Measurements from ENCODE around the gene LYZL6. TPM values are rescaled to one million over a fixed set of nuclear protein-coding genes. Genes with fewer than 3 reads are reported as not detected.
"Not testable (repeated sequence)": the region's sequence is repeated elsewhere in the genome, so short reads cannot be mapped to it uniquely, and the experiment has no call there.

The LYZL6 gene
- total RNA-seq, 4 donors from 2014 or later: not detected

DNA sequence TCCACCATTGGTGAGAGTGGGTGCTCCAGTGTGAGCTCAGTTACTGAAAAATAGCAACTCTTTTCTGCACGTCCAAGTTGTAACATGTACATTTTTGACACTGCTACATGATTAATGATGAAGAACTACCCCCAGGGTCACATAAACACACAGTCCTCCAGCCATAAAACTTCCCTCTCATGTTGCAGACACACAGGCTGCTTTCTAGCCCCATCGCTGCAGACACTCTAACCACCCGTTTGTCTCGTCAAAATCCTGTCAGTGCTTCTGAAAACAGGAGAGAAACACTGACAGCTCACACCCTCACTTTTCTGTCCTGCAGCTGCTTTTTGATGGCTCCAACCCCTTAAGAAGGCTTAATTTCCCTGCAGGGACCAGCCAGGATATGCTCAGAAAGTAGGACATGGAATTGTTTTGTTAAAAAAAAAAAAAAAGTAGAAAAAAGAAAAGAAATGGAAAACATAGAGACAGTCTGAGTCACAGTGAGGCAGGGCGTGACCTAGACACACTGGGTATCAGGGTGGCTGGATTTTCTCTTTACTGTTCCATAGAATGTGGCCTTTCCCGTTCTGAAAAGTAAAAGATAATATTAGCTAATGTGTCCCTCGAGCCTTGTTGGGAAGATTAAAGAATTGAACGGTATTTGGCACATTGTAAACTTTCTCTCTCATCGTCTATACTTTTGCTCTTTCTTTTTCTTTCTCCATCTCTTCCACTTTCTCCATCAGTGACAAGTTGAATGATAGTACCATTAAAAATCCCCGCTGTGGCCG lies 42.6 kb downstream of the LYZL6 start:
- DNase-seq (ENCODE audit: low spot score) (no peak), ATAC-seq (ENCODE audit: low FRiP score) (no peak)
- TF ChIP-seq, protein P1, sequence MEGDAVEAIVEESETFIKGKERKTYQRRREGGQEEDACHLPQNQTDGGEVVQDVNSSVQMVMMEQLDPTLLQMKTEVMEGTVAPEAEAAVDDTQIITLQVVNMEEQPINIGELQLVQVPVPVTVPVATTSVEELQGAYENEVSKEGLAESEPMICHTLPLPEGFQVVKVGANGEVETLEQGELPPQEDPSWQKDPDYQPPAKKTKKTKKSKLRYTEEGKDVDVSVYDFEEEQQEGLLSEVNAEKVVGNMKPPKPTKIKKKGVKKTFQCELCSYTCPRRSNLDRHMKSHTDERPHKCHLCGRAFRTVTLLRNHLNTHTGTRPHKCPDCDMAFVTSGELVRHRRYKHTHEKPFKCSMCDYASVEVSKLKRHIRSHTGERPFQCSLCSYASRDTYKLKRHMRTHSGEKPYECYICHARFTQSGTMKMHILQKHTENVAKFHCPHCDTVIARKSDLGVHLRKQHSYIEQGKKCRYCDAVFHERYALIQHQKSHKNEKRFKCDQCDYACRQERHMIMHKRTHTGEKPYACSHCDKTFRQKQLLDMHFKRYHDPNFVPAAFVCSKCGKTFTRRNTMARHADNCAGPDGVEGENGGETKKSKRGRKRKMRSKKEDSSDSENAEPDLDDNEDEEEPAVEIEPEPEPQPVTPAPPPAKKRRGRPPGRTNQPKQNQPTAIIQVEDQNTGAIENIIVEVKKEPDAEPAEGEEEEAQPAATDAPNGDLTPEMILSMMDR (IDR thresholded peaks at IDR 0.05): no peak

DNA sequence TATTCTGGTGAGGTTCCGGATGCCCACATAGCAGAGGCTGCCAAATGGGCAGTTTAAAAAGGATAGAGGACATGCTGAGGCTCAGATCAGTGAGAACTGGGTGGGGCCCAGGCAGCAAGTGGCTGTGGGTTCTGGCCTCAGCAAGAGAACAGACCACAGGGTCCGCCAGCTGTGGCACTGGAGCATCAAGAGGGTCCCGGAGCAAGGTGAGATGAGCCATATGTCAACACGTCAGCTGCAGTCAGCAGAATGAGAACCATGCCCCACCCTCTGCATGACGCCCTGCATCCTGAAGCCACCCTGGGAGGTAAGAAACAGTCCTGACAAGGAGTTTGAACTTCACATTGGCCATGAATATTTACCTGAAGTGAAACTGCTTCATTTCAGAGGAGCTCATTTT lies 43.2 kb downstream of the LYZL6 start:
- ATAC-seq (ENCODE audit: low FRiP score) (no peak), DNase-seq (ENCODE audit: low spot score) (no peak)
- TF ChIP-seq, protein P1 (IDR thresholded peaks at IDR 0.05): no peak

DNA sequence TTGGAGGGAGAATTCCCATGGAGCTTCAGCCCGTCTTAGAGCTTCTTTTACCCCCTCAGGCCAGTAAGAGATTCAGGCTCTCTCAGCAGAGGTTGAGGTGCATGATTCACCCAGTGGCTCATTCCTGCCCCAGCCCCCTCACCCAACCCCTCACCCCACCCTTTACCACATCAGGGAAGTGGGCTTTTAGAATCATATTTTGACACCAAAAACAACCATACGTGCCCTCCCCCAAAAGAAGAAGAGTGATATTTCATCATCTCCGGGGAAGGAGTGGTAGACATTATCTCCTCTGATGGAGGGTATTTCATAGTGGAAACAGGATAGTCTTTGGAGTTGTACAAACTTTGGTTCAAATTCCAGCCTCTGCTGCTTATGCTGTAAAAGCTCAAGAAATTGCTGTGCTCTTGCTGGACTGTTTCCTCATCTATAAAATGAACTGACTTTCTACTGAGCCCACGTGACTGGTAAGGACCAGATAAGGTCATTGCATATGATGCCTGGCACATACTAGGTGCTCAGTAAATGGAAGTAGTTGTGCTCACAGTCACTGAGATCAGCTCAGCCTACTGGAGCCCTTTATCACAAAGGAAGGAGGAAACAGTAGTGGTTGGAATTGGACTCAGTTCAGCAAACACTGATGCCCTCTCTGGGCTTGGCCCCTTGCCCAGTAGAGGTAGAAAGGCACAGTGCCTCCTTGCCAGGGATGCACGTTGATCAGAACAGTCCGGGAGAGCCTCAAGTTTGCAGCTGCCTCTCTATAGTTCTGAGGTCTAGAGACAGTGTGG lies 45.0 kb downstream of the LYZL6 start:
- no peak for ATAC-seq (ENCODE audit: low FRiP score)

DNA sequence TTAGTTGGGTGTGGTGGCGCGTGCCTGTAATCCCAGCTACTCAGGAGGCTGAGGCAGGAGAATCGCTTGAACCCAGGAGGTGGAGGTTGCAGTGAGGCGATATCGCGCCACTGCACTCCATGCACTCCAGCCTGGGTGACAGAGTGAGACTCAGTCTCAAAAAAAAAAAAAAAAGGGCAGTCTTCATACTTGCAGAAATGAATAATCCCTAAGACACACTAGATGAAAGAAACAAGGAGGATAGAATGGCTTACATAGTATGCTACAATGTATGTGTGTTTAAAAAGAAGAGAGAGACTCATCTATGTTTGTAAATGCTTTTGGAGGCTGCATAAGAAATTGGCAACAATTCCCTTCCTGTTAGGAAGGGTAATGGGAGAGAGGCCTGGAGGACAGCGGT lies 45.7 kb downstream of the LYZL6 start:
- not testable (repeated sequence) for ATAC-seq (ENCODE audit: low FRiP score)

More for the DNA sequence above, 45.0 kb downstream of the LYZL6 start:
- TF ChIP-seq, protein P1 (IDR thresholded peaks at IDR 0.05): no peak
- DNase-seq (ENCODE audit: low spot score): no peak

DNA sequence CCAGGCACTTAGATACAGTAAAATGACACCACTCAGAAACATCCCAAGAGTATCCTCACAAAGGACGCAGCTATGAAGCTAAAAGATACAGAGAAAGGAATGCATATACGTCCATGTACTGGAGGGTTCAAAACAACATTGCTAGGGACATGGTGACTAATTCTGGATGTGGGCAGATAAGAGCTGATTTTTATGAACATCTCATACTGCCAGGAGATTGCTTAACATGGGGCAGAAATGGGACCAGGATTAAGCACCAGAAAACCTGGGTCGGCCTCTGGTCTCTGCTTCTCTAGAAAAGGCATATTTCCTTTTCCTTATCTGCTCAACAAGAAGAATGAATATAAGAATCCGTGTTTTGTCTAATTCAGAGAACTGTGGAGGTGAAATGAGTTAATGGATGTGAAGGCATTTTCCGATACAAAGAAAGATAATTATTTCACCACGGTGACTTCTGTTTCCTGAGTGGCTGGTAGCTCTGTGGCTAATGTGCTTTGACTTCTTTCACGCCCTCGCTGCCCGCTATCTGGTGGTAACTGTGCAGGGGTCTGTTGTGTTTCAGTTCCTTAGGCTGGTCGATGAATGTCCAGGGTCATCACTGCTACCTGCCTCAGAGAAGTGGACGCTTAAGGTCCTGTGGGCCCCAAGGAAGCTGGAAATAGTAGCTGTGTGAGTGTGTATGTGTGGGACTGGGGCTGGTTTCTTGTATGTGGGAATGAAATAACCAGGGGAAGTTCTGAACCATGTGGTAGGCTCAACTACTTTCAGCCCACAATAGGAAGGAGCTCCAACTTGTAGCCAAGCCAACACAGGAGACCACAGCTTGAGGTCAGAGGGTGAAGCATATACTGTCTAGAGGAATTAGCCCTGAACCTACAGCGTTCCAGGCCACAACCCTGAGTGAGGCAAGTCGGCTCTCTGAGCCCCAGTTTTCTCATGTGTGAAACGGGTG lies 47.6 kb downstream of the LYZL6 start:
- ATAC-seq (ENCODE audit: low FRiP score) (no peak), DNase-seq (ENCODE audit: low spot score) (no peak)
- TF ChIP-seq, protein P1 (IDR thresholded peaks at IDR 0.05): no peak

More for the DNA sequence above, 45.7 kb downstream of the LYZL6 start:
- not testable (repeated sequence) for DNase-seq (ENCODE audit: low spot score)

DNA sequence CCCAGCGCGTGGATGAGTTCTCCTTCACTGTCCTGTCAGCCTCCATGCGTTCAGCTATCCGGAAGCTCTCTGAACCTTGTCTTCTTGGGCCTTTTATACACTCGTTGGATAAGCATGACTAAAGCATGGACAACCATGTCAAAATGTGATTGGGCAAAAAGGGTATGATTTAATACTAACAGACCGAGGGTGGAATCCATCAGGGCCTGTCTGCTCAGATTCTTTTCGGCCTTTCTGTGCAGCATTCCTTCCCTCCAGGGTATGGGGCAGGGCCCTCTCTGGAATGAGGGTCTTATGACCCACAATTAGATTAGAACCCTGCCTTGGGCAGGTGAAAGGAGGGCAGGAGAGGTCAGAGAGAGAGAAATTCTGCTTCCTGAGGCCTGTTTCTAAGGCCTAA lies 49.3 kb downstream of the LYZL6 start:
- no peak for ATAC-seq (ENCODE audit: low FRiP score)
- TF ChIP-seq, protein P1 (IDR thresholded peaks at IDR 0.05): no peak
- DNase-seq (ENCODE audit: low spot score): no peak

DNA sequence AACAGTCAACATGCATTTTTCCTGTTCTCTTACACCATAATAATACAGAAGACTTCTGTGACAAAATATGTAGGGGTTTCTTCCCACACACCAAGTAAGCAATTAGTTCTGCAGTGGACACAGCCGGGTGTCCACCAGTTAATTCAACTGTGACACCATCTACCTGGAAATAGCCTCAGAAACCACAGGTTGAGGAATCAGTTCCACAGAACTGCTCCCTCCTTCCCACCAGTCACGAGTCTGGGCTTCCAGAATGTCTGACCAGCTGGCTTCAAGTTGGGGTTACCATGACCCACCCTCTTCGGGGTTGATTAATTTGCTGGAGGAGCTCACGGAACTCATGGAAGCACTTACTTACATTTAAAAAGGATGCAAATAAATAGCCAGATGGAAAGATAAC lies 49.8 kb downstream of the LYZL6 start:
- DNase-seq (ENCODE audit: low spot score): no peak
- TF ChIP-seq, protein P1 (IDR thresholded peaks at IDR 0.05): no peak
- ATAC-seq (ENCODE audit: low FRiP score): no peak

All from omental fat pad (tissue), 4 donors.